ENCODE measurements around the gene PCBP4. TPM values are rescaled to one million over a fixed set of nuclear protein-coding genes. Genes with fewer than 3 reads are reported as not detected.

PCBP4 gene
- total RNA-seq, 1 donor from 2014 or later, result 73.0 TPM

- TF ChIP-seq CTCF (IDR thresholded peaks at IDR 0.05; ENCODE audit: borderline replicate concordance), result no peak
- H3K9me3 ChIP-seq (replicated peaks), result no peaks in the 10 kb centered on the region
- peaks cover 19% of the 10 kb centered on the region for H3K36me3 ChIP-seq
- H3K4me3 ChIP-seq, result no peak overlapping the region
- peak overlapping the region; percentile 86 for H3K27ac ChIP-seq (replicated peaks)
- H3K27me3 ChIP-seq (ENCODE audit: low read depth), result no peaks in the 10 kb centered on the region
- H3K4me1 ChIP-seq, result peaks cover 81% of the 10 kb centered on the region
- DNase-seq, result no peak
- intact Hi-C loops (cut with micrococcal nuclease), result no loop called here
Measured at GRCh38 chr3:51963951-51964451, 3.3 kb downstream of the PCBP4 start.

- Histone ChIP-seq H3K27ac (replicated peaks) (peak overlapping the region; percentile 86), H3K9me3 (replicated peaks) (no peaks in the 10 kb centered on the region), H3K4me1 (peaks cover 72% of the 10 kb centered on the region), H3K27me3 (ENCODE audit: low read depth) (no peaks in the 10 kb centered on the region), H3K4me3 (no peak overlapping the region), H3K36me3 (peaks cover 29% of the 10 kb centered on the region)
- no peak for TF ChIP-seq CTCF (IDR thresholded peaks at IDR 0.05; ENCODE audit: borderline replicate concordance)
- no peak for DNase-seq
- intact Hi-C loops (cut with micrococcal nuclease), result no loop called here
Measured at GRCh38 chr3:51962854-51963530, 4.3 kb downstream of the PCBP4 start.

GRCh38 chr3:51961602-51962569, 5.4 kb downstream of the PCBP4 start:
- intact Hi-C loops (cut with micrococcal nuclease), result no loop called here
- TF ChIP-seq CTCF (IDR thresholded peaks at IDR 0.05; ENCODE audit: borderline replicate concordance), result no peak
- DNase-seq, result peak; percentile 63
- Histone ChIP-seq H3K4me3 (no peak overlapping the region), H3K4me1 (peaks cover 65% of the 10 kb centered on the region), H3K27ac (replicated peaks) (peak overlapping the region; percentile 86), H3K9me3 (replicated peaks) (no peaks in the 10 kb centered on the region), H3K36me3 (peaks cover 39% of the 10 kb centered on the region), H3K27me3 (ENCODE audit: low read depth) (no peaks in the 10 kb centered on the region)

GRCh38 chr3:51961011-51961410, 6.2 kb downstream of the PCBP4 start:
- no peaks in the 10 kb centered on the region for H3K9me3 ChIP-seq (replicated peaks)
- intact Hi-C loops (cut with micrococcal nuclease), result no loop called here
- TF ChIP-seq CTCF (IDR thresholded peaks at IDR 0.05; ENCODE audit: borderline replicate concordance), result no peak
- no peak overlapping the region for H3K4me3 ChIP-seq
- H3K4me1 ChIP-seq, result peaks cover 64% of the 10 kb centered on the region
- H3K27ac ChIP-seq (replicated peaks), result peak overlapping the region; percentile 86
- peaks cover 39% of the 10 kb centered on the region for H3K36me3 ChIP-seq
- no peak for DNase-seq
- H3K27me3 ChIP-seq (ENCODE audit: low read depth), result no peaks in the 10 kb centered on the region

GRCh38 chr3:51960386-51960785, 6.9 kb downstream of the PCBP4 start:
- H3K9me3 ChIP-seq (replicated peaks), result no peaks in the 10 kb centered on the region
- intact Hi-C loops (cut with micrococcal nuclease), result no loop called here
- H3K27ac ChIP-seq (replicated peaks), result no peak overlapping the region
- DNase-seq, result no peak
- H3K36me3 ChIP-seq, result peaks cover 39% of the 10 kb centered on the region
- no peaks in the 10 kb centered on the region for H3K27me3 ChIP-seq (ENCODE audit: low read depth)
- H3K4me1 ChIP-seq, result peaks cover 64% of the 10 kb centered on the region
- no peak for TF ChIP-seq CTCF (IDR thresholded peaks at IDR 0.05; ENCODE audit: borderline replicate concordance)
- H3K4me3 ChIP-seq, result no peak overlapping the region
